ENCODE data around the gene NECAB2. TPM values are rescaled to one million over a fixed set of nuclear protein-coding genes. Genes with fewer than 3 reads are reported as not detected.

Gene NECAB2
- total RNA-seq, 3 donors from 2014 or later: 1.5 TPM; not detected in 2

GRCh38 chr16:83943516-83944050 is 24.5 kb upstream of the NECAB2 start:
- no peaks in the 10 kb centered on the region for H3K4me1 ChIP-seq
- intact Hi-C loops (cut with DNase I; ENCODE audit: low total_unique reads): no loop called here
- H3K27me3 ChIP-seq: no peaks in the 10 kb centered on the region
- TF ChIP-seq POLR2A (IDR thresholded peaks at IDR 0.05): no peak
- TF ChIP-seq POLR2AphosphoS5 (IDR thresholded peaks at IDR 0.05): no peak
- TF ChIP-seq CTCF (IDR thresholded peaks at IDR 0.05): no peak
- DNase-seq (ENCODE audit: low spot score in 2 of 2): no peak
- no peak overlapping the region for H3K27ac ChIP-seq
- H3K9me3 ChIP-seq: no peaks in the 10 kb centered on the region
- no peak overlapping the region for H3K4me3 ChIP-seq
- H3K36me3 ChIP-seq: no peaks in the 10 kb centered on the region

- intact Hi-C loops (cut with DNase I; ENCODE audit: low total_unique reads): no loop called here
- Histone ChIP-seq H3K4me3 (no peak overlapping the region), H3K4me1 (no peaks in the 10 kb centered on the region), H3K27ac (no peak overlapping the region), H3K9me3 (no peaks in the 10 kb centered on the region), H3K36me3 (no peaks in the 10 kb centered on the region), H3K27me3 (no peaks in the 10 kb centered on the region)
- no peak for DNase-seq (ENCODE audit: low spot score in 2 of 2)
- TF ChIP-seq POLR2A (IDR thresholded peaks at IDR 0.05) (no peak), POLR2AphosphoS5 (IDR thresholded peaks at IDR 0.05) (no peak), CTCF (IDR thresholded peaks at IDR 0.05) (no peak)
These were observed 22.5 kb upstream of the NECAB2 start for GRCh38 chr16:83945587-83945986.

GRCh38 chr16:83946154-83946780 is 21.8 kb upstream of the NECAB2 start:
- Histone ChIP-seq H3K4me3 (no peak overlapping the region), H3K9me3 (no peaks in the 10 kb centered on the region), H3K36me3 (no peaks in the 10 kb centered on the region), H3K27ac (no peak overlapping the region), H3K27me3 (no peaks in the 10 kb centered on the region), H3K4me1 (no peaks in the 10 kb centered on the region)
- intact Hi-C loops (cut with DNase I; ENCODE audit: low total_unique reads): no loop called here
- DNase-seq (ENCODE audit: low spot score in 2 of 2): no peak
- TF ChIP-seq CTCF (IDR thresholded peaks at IDR 0.05) (no peak), POLR2AphosphoS5 (IDR thresholded peaks at IDR 0.05) (no peak), POLR2A (IDR thresholded peaks at IDR 0.05) (no peak)

GRCh38 chr16:83946781-83947566 is 21.1 kb upstream of the NECAB2 start:
- H3K27me3 ChIP-seq: no peaks in the 10 kb centered on the region
- H3K9me3 ChIP-seq: no peaks in the 10 kb centered on the region
- no peaks in the 10 kb centered on the region for H3K4me1 ChIP-seq
- TF ChIP-seq POLR2A (IDR thresholded peaks at IDR 0.05) (no peak), CTCF (IDR thresholded peaks at IDR 0.05) (no peak), POLR2AphosphoS5 (IDR thresholded peaks at IDR 0.05) (no peak)
- no peak overlapping the region for H3K27ac ChIP-seq
- no peak overlapping the region for H3K4me3 ChIP-seq
- intact Hi-C loops (cut with DNase I; ENCODE audit: low total_unique reads): no loop called here
- DNase-seq (ENCODE audit: low spot score in 2 of 2): no peak
- H3K36me3 ChIP-seq: no peaks in the 10 kb centered on the region

GRCh38 chr16:83947642-83948234 is 20.3 kb upstream of the NECAB2 start:
- H3K4me3 ChIP-seq: no peak overlapping the region
- intact Hi-C loops (cut with DNase I; ENCODE audit: low total_unique reads): no loop called here

More at GRCh38 chr16:83947642-83948234, 20.3 kb upstream of the NECAB2 start:
- Histone ChIP-seq H3K9me3 (no peaks in the 10 kb centered on the region), H3K36me3 (no peaks in the 10 kb centered on the region), H3K27me3 (no peaks in the 10 kb centered on the region), H3K4me1 (peaks cover 0 to 3% of the 10 kb centered on the region in 2 donors), H3K27ac (no peak overlapping the region)
- DNase-seq (ENCODE audit: low spot score in 2 of 2): no peak
- TF ChIP-seq CTCF (IDR thresholded peaks at IDR 0.05) (no peak), POLR2A (IDR thresholded peaks at IDR 0.05) (no peak), POLR2AphosphoS5 (IDR thresholded peaks at IDR 0.05) (no peak)
